ENCODE results near the gene RHPN2.

RHPN2 gene

GRCh38 chr19:33055718-33056117 is 9.0 kb downstream of the RHPN2 start:
- TF ChIP-seq ISL1 (CRISPR knock-in tag; IDR thresholded peaks at IDR 0.05) = 0 out of 2 replicates have a peak, but pooled peaks have one; percentile 10
- no peak for TF ChIP-seq TCF4 (CRISPR knock-in tag; IDR thresholded peaks at IDR 0.05; ENCODE audit: borderline replicate concordance)
- no peak for ATAC-seq

GRCh38 chr19:33054623-33055022 is 10.1 kb downstream of the RHPN2 start:
- TF ChIP-seq ZNF565 (CRISPR knock-in tag; conservative IDR thresholded peaks at IDR 0.05; ENCODE audit: low read depth) (no peak), GLIS3 (CRISPR knock-in tag; IDR thresholded peaks at IDR 0.05) (no peak), ZC3H10 (CRISPR knock-in tag; IDR thresholded peaks at IDR 0.05) (no peak), ZFP3 (CRISPR knock-in tag; IDR thresholded peaks at IDR 0.05) (no peak), ZFP30 (CRISPR knock-in tag; IDR thresholded peaks at IDR 0.05) (no peak), RARB (CRISPR knock-in tag; IDR thresholded peaks at IDR 0.05) (no peak), BACH2 (CRISPR knock-in tag; IDR thresholded peaks at IDR 0.05; ENCODE audit: borderline replicate concordance) (no peak)
- no peak for ATAC-seq

- ATAC-seq = no peak
- no peak for TF ChIP-seq TSHZ2 (CRISPR knock-in tag; IDR thresholded peaks at IDR 0.05)
- no peak for TF ChIP-seq RARB (CRISPR knock-in tag; IDR thresholded peaks at IDR 0.05)
- no peak for TF ChIP-seq ZNF8 (CRISPR knock-in tag; IDR thresholded peaks at IDR 0.05)
- TF ChIP-seq PPARA (CRISPR knock-in tag; IDR thresholded peaks at IDR 0.05; ENCODE audit: borderline replicate concordance) = no peak
Observed at GRCh38 chr19:33052352-33052972, 12.2 kb downstream of the RHPN2 start.

- TF ChIP-seq ZFP3 (CRISPR knock-in tag; IDR thresholded peaks at IDR 0.05) (no peak), GLIS3 (CRISPR knock-in tag; IDR thresholded peaks at IDR 0.05) (no peak), CSDC2 (CRISPR knock-in tag; IDR thresholded peaks at IDR 0.05) (no peak), ZC3H10 (CRISPR knock-in tag; IDR thresholded peaks at IDR 0.05) (no peak), TOX (CRISPR knock-in tag; IDR thresholded peaks at IDR 0.05; ENCODE audit: borderline replicate concordance) (no peak), CREB5 (CRISPR knock-in tag; IDR thresholded peaks at IDR 0.05; ENCODE audit: low read depth) (no peak), ARNTL (CRISPR knock-in tag; IDR thresholded peaks at IDR 0.05; ENCODE audit: borderline replicate concordance, low read depth) (no peak), PATZ1 (CRISPR knock-in tag; IDR thresholded peaks at IDR 0.05; ENCODE audit: borderline replicate concordance) (no peak), CSRNP3 (CRISPR knock-in tag; IDR thresholded peaks at IDR 0.05) (no peak)
- ATAC-seq = no peak
Observed at GRCh38 chr19:33050110-33050509, 14.6 kb downstream of the RHPN2 start.

All from SK-N-SH treated with all-trans-retinoic acid at 6 μM for 48 hours (cell line).